Osteoblast (primary cell): ENCODE data around the gene NTM. TPM values are rescaled to one million over a fixed set of nuclear protein-coding genes. Genes with fewer than 3 reads are reported as not detected.
"Not testable (repeated sequence)": the region's sequence is repeated elsewhere in the genome, so short reads cannot be mapped to it uniquely, and the experiment has no call there.

Source experiments
- DNase-seq: peaks from one replicate; pipeline ENCODE4 v3.0.0; 2011; ENCODE audit warnings: low spot score, mixed read lengths; ENCODE audit not compliant: insufficient read length; ENCODE audit errors: missing footprints
- H2AFZ ChIP-seq: 2 replicates; pipeline ENCODE4 v1.6.0; 2011; ENCODE audit warnings: mild to moderate bottlenecking, low read length
- H3K27ac ChIP-seq: 2 replicates; pipeline ENCODE4 v1.5.1; 2011; ENCODE audit warnings: mild to moderate bottlenecking, low read depth, low read length, moderate library complexity
- H3K27me3 ChIP-seq: 2 replicates; pipeline ENCODE4 v1.6.0; 2012; ENCODE audit warnings: mild to moderate bottlenecking, control low read depth, inconsistent platforms, low read length, moderate library complexity; ENCODE audit not compliant: insufficient read depth
- H3K36me3 ChIP-seq: 2 replicates; pipeline ENCODE4 v1.5.1; 2011; ENCODE audit warnings: mild to moderate bottlenecking, low read length, control low read depth, moderate library complexity; ENCODE audit not compliant: insufficient read depth
- H3K4me1 ChIP-seq: 2 replicates; pipeline ENCODE4 v1.5.1; 2011; ENCODE audit warnings: mild to moderate bottlenecking, low read length, control low read depth, moderate library complexity; ENCODE audit not compliant: insufficient read depth
- H3K4me2 ChIP-seq: 2 replicates; pipeline ENCODE4 v1.6.0; 2011; ENCODE audit warnings: mild to moderate bottlenecking, low read length; ENCODE audit not compliant: insufficient read depth
- H3K4me3 ChIP-seq: fragments of 200-600 bp; sonication (generic); 3 replicates; pipeline ENCODE4 v1.5.1; 2012; ENCODE audit warnings: mild to moderate bottlenecking, low read length, inconsistent platforms; ENCODE audit not compliant: insufficient read depth
- H3K79me2 ChIP-seq: 2 replicates; pipeline ENCODE4 v1.6.0; 2012; ENCODE audit warnings: mild to moderate bottlenecking, low read length, control low read depth, inconsistent platforms; ENCODE audit not compliant: insufficient read depth
- H3K9me3 ChIP-seq: 2 replicates; pipeline ENCODE4 v1.5.1; 2011; ENCODE audit warnings: low read depth, low read length, control low read depth
- H4K20me1 ChIP-seq: 2 replicates; pipeline ENCODE4 v1.6.0; 2012; ENCODE audit warnings: mild to moderate bottlenecking, low read length, control low read depth; ENCODE audit not compliant: insufficient read depth
- total RNA-seq: library from RNA; depleted of rRNA; stranded (reverse); fragments of >200 nt; gene quantifications from 2 replicates; pipeline ENCODE4 v1.2.3, GENCODE V29; 2012
- TF ChIP-seq, protein P1 (sequence below): IDR thresholded peaks from 2 replicates; pipeline ENCODE4 v1.5.1; 2011; ENCODE audit warnings: mild to moderate bottlenecking, low read depth, low read length, moderate library complexity; ENCODE audit errors: extremely low read depth

The NTM gene
- total RNA-seq, 1 donor, result 48.1 TPM

DNA sequence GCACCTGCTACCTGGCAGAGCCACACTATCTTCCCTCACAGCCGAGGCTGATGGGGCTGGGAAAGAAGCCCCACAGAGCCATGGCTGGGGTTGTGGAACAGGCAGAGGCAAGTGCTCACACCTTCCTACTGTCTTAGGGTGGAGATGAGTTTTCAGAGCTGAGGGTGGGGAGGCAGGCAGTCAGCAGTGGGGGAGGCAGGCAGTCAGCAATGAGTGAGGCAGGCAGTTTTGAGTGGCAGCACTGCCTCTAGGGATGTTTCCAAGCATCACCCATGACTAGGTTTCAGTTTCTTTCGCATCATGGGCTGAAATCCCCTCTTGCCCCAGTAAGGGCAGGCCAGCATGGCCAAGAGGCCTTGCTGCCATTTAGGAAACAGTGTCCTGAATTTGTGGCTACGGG lies 41.6 kb upstream of the NTM start:
- Histone ChIP-seq H3K4me2 (no peak overlapping the region), H3K36me3 (no peaks in the 10 kb centered on the region), H3K4me1 (no peaks in the 10 kb centered on the region), H3K27ac (no peak overlapping the region), H4K20me1 (no peaks in the 10 kb centered on the region), H3K27me3 (no peaks in the 10 kb centered on the region), H3K4me3 (no peak overlapping the region), H2AFZ (no peak overlapping the region), H3K9me3 (peaks cover 3% of the 10 kb centered on the region), H3K79me2 (no peaks in the 10 kb centered on the region)
- TF ChIP-seq, protein P1, sequence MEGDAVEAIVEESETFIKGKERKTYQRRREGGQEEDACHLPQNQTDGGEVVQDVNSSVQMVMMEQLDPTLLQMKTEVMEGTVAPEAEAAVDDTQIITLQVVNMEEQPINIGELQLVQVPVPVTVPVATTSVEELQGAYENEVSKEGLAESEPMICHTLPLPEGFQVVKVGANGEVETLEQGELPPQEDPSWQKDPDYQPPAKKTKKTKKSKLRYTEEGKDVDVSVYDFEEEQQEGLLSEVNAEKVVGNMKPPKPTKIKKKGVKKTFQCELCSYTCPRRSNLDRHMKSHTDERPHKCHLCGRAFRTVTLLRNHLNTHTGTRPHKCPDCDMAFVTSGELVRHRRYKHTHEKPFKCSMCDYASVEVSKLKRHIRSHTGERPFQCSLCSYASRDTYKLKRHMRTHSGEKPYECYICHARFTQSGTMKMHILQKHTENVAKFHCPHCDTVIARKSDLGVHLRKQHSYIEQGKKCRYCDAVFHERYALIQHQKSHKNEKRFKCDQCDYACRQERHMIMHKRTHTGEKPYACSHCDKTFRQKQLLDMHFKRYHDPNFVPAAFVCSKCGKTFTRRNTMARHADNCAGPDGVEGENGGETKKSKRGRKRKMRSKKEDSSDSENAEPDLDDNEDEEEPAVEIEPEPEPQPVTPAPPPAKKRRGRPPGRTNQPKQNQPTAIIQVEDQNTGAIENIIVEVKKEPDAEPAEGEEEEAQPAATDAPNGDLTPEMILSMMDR, result no peak
- no peak for DNase-seq

DNA sequence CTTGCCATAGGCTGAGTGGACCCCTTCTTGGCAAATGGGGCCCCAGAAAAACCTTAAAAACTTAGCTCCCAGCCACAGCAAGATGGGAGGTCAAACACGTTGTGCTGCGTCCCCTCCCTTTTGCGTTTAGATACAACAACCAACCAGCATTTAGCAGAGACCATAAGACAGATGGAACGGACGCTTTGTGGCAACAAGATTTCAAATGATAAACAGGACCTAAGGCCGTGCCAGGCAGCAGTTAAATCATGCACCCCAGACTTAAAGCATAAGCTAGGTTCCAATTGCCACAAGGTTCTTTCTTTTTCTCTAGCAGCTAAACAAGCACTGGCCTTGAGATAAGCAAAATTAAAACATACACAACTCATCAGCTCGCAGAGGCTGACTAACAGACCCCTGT lies 39.4 kb upstream of the NTM start:
- Histone ChIP-seq H3K27me3 (no peaks in the 10 kb centered on the region), H3K36me3 (no peaks in the 10 kb centered on the region), H3K4me1 (no peaks in the 10 kb centered on the region), H3K79me2 (no peaks in the 10 kb centered on the region), H3K9me3 (no peaks in the 10 kb centered on the region), H3K4me2 (no peak overlapping the region), H3K27ac (no peak overlapping the region), H3K4me3 (no peak overlapping the region), H2AFZ (no peak overlapping the region), H4K20me1 (no peaks in the 10 kb centered on the region)
- DNase-seq, result no peak
- TF ChIP-seq, protein P1, result no peak

DNA sequence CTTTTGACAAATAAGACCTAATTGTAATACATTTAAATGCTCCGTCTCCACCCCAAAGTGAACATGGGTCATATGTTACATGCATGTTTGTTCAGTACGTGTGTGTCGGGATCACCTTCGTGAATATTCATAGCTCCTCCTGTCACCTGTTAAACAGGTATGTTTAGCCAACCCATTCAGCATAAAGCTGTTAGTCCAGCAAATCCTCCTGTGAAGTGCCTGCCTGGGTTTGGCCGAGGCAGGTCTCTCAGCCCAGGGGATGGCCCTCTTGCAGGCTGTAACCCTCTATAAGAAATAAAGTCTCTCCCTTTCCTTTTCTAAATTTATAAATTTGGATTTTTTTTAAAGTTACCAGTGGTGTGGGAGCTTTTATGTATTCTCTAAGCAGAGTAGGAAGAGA lies 38.9 kb upstream of the NTM start:
- no peak overlapping the region for H3K27ac ChIP-seq
- H3K9me3 ChIP-seq, result no peaks in the 10 kb centered on the region
- no peak overlapping the region for H2AFZ ChIP-seq
- H3K4me3 ChIP-seq, result no peak overlapping the region
- H3K27me3 ChIP-seq, result no peaks in the 10 kb centered on the region
- TF ChIP-seq, protein P1, result no peak
- H3K79me2 ChIP-seq, result no peaks in the 10 kb centered on the region
- DNase-seq, result no peak
- H3K4me2 ChIP-seq, result no peak overlapping the region
- H4K20me1 ChIP-seq, result no peaks in the 10 kb centered on the region
- H3K36me3 ChIP-seq, result no peaks in the 10 kb centered on the region
- no peaks in the 10 kb centered on the region for H3K4me1 ChIP-seq

DNA sequence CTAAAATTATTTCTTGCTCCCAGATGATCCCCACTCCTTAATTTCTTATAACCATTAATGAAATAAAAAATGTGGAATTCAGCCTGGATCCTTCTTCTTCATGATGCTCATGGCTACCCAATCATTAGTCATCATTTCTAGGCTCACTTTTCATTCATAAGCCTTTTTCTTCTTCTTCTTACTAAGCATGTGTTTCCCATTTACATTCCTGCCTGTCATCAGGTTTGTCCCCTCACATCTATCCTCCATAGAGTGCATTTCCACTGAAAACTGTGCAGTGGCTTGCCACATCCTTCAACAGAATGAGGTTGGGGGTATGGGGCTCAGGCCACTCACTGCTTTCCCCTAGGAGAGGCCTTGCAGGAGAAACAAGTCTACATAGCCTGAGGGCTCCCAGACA lies 35.8 kb upstream of the NTM start:
- TF ChIP-seq, protein P1, result no peak
- Histone ChIP-seq H3K4me1 (no peaks in the 10 kb centered on the region), H3K4me2 (no peak overlapping the region), H2AFZ (no peak overlapping the region), H4K20me1 (no peaks in the 10 kb centered on the region), H3K9me3 (no peaks in the 10 kb centered on the region), H3K27ac (no peak overlapping the region), H3K27me3 (no peaks in the 10 kb centered on the region), H3K79me2 (no peaks in the 10 kb centered on the region), H3K36me3 (no peaks in the 10 kb centered on the region), H3K4me3 (no peak overlapping the region)
- DNase-seq, result no peak

DNA sequence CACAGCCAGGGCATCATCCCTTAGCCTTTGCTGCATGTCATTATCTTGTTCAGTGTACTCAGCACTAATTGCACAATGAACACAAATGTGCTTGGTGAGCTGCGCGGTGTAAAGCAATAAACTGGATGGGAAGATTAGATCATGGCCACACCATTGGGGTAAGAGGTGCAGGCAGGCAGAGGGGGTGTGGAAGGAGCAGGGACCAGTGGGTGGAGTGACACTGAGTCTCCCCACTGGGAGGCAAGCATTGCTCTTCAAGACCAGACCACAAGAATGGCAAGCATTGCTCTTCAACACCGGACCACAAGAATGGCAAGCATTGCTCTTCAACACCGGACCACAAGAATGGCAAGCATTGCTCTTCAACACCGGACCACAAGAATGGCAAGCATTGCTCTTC lies 28.5 kb upstream of the NTM start:
- not testable (repeated sequence) for H3K27ac ChIP-seq, H3K79me2 ChIP-seq, DNase-seq, H4K20me1 ChIP-seq, H3K4me3 ChIP-seq, H3K4me1 ChIP-seq, H3K4me2 ChIP-seq, H2AFZ ChIP-seq, H3K27me3 ChIP-seq, H3K36me3 ChIP-seq, H3K9me3 ChIP-seq

DNA sequence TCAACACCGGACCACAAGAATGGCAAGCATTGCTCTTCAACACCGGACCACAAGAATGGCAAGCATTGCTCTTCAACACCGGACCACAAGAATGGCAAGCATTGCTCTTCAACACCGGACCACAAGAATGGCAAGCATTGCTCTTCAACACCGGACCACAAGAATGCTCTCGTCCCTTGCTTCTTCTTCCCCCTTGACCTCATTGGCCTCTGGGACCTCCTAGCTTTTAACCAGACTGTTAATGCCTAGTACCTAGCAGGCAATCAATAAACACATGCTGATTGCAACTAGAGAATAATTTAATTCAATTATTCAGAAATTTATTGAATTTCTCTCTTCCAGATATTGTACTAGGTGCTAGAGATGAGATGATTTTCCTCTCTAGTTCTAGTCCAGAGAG lies 28.0 kb upstream of the NTM start:
- not testable (repeated sequence) for H3K9me3 ChIP-seq, H2AFZ ChIP-seq, H3K4me1 ChIP-seq, DNase-seq, H3K27ac ChIP-seq, H3K4me3 ChIP-seq, H3K79me2 ChIP-seq, H3K27me3 ChIP-seq, H4K20me1 ChIP-seq, H3K4me2 ChIP-seq, H3K36me3 ChIP-seq
